ENCODE data around the gene RNF40.

The RNF40 gene

GRCh38 chr16:30747331-30747730 lies 14.8 kb upstream of the RNF40 start:
- H3K79me2 ChIP-seq (ENCODE audit: low read length), result peaks cover 24% of the 10 kb centered on the region
- H3F3A ChIP-seq (ENCODE audit: insufficient read depth, low read length), result peaks cover 12% of the 10 kb centered on the region
- no peaks in the 10 kb centered on the region for H4K20me1 ChIP-seq (ENCODE audit: insufficient read depth, low read length)
- no peaks in the 10 kb centered on the region for H3K4me1 ChIP-seq (ENCODE audit: low read length)
- peak; percentile 7 for DNase-seq
- no peaks in the 10 kb centered on the region for H3K9me3 ChIP-seq (replicated peaks; ENCODE audit: insufficient read depth, low read length)
- no peaks in the 10 kb centered on the region for H3K9me2 ChIP-seq (replicated peaks; ENCODE audit: insufficient read depth, low read length)
- H3K27ac ChIP-seq (ENCODE audit: low read length), result peak overlapping the region; percentile 22; the same call in 1 of the 2 replicates
- peak overlapping the region; percentile 83; the same call in 1 of the 2 replicates for H3K4me2 ChIP-seq (ENCODE audit: low read depth, low read length)
- H3K4me3 ChIP-seq (ENCODE audit: low read length), result peak overlapping the region; percentile 68; the same call in 1 of the 2 replicates
- no peak for TF ChIP-seq EZH2phosphoT487 (IDR thresholded peaks at IDR 0.05; ENCODE audit: low read length)
- TF ChIP-seq, protein P1, sequence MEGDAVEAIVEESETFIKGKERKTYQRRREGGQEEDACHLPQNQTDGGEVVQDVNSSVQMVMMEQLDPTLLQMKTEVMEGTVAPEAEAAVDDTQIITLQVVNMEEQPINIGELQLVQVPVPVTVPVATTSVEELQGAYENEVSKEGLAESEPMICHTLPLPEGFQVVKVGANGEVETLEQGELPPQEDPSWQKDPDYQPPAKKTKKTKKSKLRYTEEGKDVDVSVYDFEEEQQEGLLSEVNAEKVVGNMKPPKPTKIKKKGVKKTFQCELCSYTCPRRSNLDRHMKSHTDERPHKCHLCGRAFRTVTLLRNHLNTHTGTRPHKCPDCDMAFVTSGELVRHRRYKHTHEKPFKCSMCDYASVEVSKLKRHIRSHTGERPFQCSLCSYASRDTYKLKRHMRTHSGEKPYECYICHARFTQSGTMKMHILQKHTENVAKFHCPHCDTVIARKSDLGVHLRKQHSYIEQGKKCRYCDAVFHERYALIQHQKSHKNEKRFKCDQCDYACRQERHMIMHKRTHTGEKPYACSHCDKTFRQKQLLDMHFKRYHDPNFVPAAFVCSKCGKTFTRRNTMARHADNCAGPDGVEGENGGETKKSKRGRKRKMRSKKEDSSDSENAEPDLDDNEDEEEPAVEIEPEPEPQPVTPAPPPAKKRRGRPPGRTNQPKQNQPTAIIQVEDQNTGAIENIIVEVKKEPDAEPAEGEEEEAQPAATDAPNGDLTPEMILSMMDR (IDR thresholded peaks at IDR 0.05; ENCODE audit: low read length), result no peak
- TF ChIP-seq EZH2 (optimal IDR thresholded peaks at IDR 0.05; ENCODE audit: low read depth, low read length), result no peak
- H3K36me3 ChIP-seq (replicated peaks; ENCODE audit: insufficient read depth, low read length), result no peaks in the 10 kb centered on the region
- peak overlapping the region; percentile 88 for H2AFZ ChIP-seq (ENCODE audit: low read length)
- no peaks in the 10 kb centered on the region for H3K27me3 ChIP-seq (replicated peaks; ENCODE audit: insufficient read depth, low read length)
- H3K9ac ChIP-seq (ENCODE audit: low read length), result peak overlapping the region; percentile 59; the same call in 1 of the 2 replicates

DNA sequence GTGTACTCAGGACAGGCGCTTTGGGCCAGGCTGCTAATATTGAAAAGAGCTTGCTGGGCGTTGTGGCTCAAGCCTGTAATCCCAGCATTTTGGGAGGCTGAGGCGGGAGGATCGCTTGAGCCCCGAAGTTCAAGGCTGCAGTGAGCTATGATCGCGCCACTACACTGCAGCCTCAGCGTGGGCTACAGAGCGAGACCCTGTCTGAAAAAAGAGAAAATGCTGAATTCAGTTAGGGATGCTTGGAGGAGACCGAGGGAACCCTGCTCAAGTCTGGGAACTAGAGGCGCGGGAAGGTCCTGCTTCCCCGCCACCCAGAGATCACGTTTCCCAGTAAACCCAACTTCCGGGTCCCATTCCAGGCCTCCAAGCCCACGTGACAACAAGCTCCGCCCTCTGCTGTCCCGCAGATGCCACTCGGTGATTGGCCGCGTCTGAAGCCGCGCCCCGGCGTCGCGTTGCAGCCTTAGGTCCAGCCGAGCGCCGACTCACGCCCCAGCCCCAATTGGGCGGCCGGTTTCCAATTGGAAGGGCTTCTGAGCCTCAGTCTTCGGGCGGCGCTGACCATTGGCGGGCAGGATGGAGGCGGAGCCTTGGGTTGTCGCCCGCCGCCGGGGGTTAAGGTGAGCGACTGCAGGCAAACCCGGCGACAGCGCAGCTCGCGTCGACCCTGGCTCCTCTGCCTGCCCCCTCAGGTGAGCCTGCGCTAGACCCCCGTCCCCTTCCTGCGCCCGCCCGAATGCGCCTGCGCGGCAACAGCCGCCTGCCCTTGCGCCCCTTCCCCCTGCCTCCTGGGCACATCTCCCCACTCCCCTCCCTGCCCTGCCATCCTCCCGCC lies 14.1 kb upstream of the RNF40 start, which contains the start of gene PHKG2:
TSS of gene PHKG2 (plus strand) at position 627 of the 835 bp plus-strand sequence. CDS start 396 bp downstream, outside the sequence.
- peak within 1 kb of the TSS; percentile 83 for H3K4me2 ChIP-seq (ENCODE audit: low read depth, low read length)
- peaks cover 12% of the 10 kb centered on the region for H3F3A ChIP-seq (ENCODE audit: insufficient read depth, low read length)
- H3K79me2 ChIP-seq (ENCODE audit: low read length), result peaks cover 24% of the 10 kb centered on the region
- H3K27me3 ChIP-seq (replicated peaks; ENCODE audit: insufficient read depth, low read length), result no peaks in the 10 kb centered on the region
- H3K27ac ChIP-seq (ENCODE audit: low read length), result peak within 1 kb of the TSS; percentile 22; the same call in 1 of the 2 replicates
- peak within 1 kb of the TSS; percentile 59; the same call in 1 of the 2 replicates for H3K9ac ChIP-seq (ENCODE audit: low read length)
- no peaks in the 10 kb centered on the region for H3K36me3 ChIP-seq (replicated peaks; ENCODE audit: insufficient read depth, low read length)
- peak within 1 kb of the TSS; percentile 68 for H3K4me3 ChIP-seq (ENCODE audit: low read length)
- H2AFZ ChIP-seq (ENCODE audit: low read length), result peak within 1 kb of the TSS; percentile 88
- H4K20me1 ChIP-seq (ENCODE audit: insufficient read depth, low read length), result no peaks in the 10 kb centered on the region
- peak; percentile 99 for DNase-seq
- no peaks in the 10 kb centered on the region for H3K9me2 ChIP-seq (replicated peaks; ENCODE audit: insufficient read depth, low read length)
- H3K4me1 ChIP-seq (ENCODE audit: low read length), result no peaks in the 10 kb centered on the region
- TF ChIP-seq, protein P1 (IDR thresholded peaks at IDR 0.05; ENCODE audit: low read length), result no peak
- no peak for TF ChIP-seq EZH2phosphoT487 (IDR thresholded peaks at IDR 0.05; ENCODE audit: low read length)
- TF ChIP-seq EZH2 (optimal IDR thresholded peaks at IDR 0.05; ENCODE audit: low read depth, low read length), result no peak
- H3K9me3 ChIP-seq (replicated peaks; ENCODE audit: insufficient read depth, low read length), result no peaks in the 10 kb centered on the region

DNA sequence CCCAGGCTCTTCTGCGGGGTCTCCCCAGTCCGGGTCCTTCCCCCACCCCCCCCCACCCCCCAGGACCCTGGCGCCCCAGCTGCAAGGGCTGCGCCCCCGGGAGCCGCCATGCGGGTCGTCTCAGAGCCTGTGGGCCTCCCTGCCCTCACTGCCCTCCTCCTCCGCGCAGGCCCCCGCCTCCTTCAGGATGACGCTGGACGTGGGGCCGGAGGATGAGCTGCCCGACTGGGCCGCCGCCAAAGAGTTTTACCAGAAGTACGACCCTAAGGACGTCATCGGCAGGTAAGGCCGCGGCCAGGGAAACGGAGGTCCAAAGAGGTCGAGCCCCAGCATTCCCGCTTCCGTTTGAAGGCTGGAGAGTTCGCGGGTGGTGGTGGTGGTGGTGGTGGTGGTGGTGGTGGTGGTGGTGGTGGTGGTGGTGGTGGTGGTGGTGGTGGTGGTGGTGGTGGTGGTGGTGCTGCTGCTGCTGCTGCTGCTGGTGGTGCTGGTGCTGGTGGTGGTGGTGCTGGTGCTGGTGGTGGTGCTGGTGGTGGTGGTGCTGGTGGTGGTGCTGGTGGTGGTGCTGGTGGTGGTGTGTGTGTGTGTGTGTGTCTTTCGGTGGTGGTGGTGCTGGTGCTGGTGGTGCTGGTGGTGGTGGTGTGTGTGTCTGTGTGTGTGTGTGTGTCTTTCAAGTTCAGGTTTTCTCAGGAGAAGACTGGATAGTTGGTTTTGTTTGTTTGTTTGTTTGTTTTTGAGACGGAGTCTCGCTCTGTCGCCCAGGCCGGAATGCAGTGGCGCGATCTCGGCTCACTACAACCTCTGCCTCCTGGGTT lies 13.3 kb upstream of the RNF40 start:
- H3K27me3 ChIP-seq (replicated peaks; ENCODE audit: insufficient read depth, low read length), result no peaks in the 10 kb centered on the region
- H3K79me2 ChIP-seq (ENCODE audit: low read length), result peaks cover 24% of the 10 kb centered on the region
- H3F3A ChIP-seq (ENCODE audit: insufficient read depth, low read length), result peaks cover 12% of the 10 kb centered on the region
- no peaks in the 10 kb centered on the region for H3K36me3 ChIP-seq (replicated peaks; ENCODE audit: insufficient read depth, low read length)
- no peaks in the 10 kb centered on the region for H3K4me1 ChIP-seq (ENCODE audit: low read length)
- no peaks in the 10 kb centered on the region for H3K9me2 ChIP-seq (replicated peaks; ENCODE audit: insufficient read depth, low read length)
- peak overlapping the region; percentile 59; the same call in 1 of the 2 replicates for H3K9ac ChIP-seq (ENCODE audit: low read length)
- H4K20me1 ChIP-seq (ENCODE audit: insufficient read depth, low read length), result no peaks in the 10 kb centered on the region
- H3K4me3 ChIP-seq (ENCODE audit: low read length), result peak overlapping the region; percentile 68
- no peak overlapping the region for H3K27ac ChIP-seq (ENCODE audit: low read length)
- peak overlapping the region; percentile 33; the same call in 1 of the 2 replicates for H3K4me2 ChIP-seq (ENCODE audit: low read depth, low read length)
- H3K9me3 ChIP-seq (replicated peaks; ENCODE audit: insufficient read depth, low read length), result no peaks in the 10 kb centered on the region
- DNase-seq, result peak; percentile 21
- TF ChIP-seq EZH2phosphoT487 (IDR thresholded peaks at IDR 0.05; ENCODE audit: low read length) (no peak), EZH2 (optimal IDR thresholded peaks at IDR 0.05; ENCODE audit: low read depth, low read length) (no peak)
- TF ChIP-seq, protein P1 (IDR thresholded peaks at IDR 0.05; ENCODE audit: low read length), result no peak
- H2AFZ ChIP-seq (ENCODE audit: low read length), result no peak overlapping the region

Measured in MM.1S (cell line).